HCT116 (cell line): ENCODE results near the gene PACSIN2. TPM values are rescaled to one million over a fixed set of nuclear protein-coding genes. Genes with fewer than 3 reads are reported as not detected.

Experiments used
- ATAC-seq: fragments of 200-7000 bp; cut with Tn5 transposase; 2 replicates; pipeline ENCODE4 v1.9.1; 2020; ENCODE audit warnings: mild to moderate bottlenecking, moderate library complexity
- BruUV-seq: library from RNA; stranded (reverse); fragments of 400-500 nt; replicated peaks from 2 replicates; lab custom pipeline; 2021; lab: Mats Ljungman, UMichigan
- CTCF ChIA-PET: fragments of 300-600 bp; sonication (Branson Sonifier 250); formaldehyde crosslinking; loops from one replicate; lab custom pipeline; 2021; ENCODE audit warnings: antibody characterized with exemption; lab: Charles Lee
- POLR2A ChIA-PET: fragments of 300-600, 350-600 bp; sonication (Branson Sonifier 250); formaldehyde crosslinking; loops from one replicate; lab custom pipeline; 2021; ENCODE audit warnings: antibody characterized with exemption; lab: Charles Lee
- RAD21 ChIA-PET, 2 experiments: fragments of 300-600 bp; sonication (Branson Sonifier 250); formaldehyde crosslinking; loops; one replicate each; lab custom pipeline; 2023; ENCODE audit warnings: low total read pairs in 2 of 2; ENCODE audit not compliant: uncharacterized antibody in 2 of 2, unreplicated experiment in 2 of 2, low non-redundant PET in 1 of 2; lab: Charles Lee
- DNase-seq: peaks from one replicate; pipeline ENCODE4 v3.0.0-alpha.2; 2010; ENCODE audit warnings: low read depth, low spot score
- H2AFZ ChIP-seq: fragments of 200-600 bp; shearing (Covaris generic), sonication (generic); 2 replicates; pipeline ENCODE4 v1.6.1; 2017; ENCODE audit warnings: low read depth, mixed run types, mixed read lengths, antibody characterized with exemption, low read length; ENCODE audit not compliant: poor library complexity, severe bottlenecking
- H3K27ac ChIP-seq: 2 replicates; pipeline ENCODE4 v1.5.1; 2012; ENCODE audit warnings: low read depth, low read length
- H3K27me3 ChIP-seq: fragments of 200-600 bp; sonication (generic); 2 replicates; pipeline ENCODE4 v1.6.1; 2016; ENCODE audit warnings: mixed run types, low read length, mixed read lengths; ENCODE audit not compliant: insufficient read depth
- H3K36me3 ChIP-seq, 2 experiments: fragments of 200-500 bp in 1 of 2; fragments of 200-600 bp in 1 of 2; sonication (Bioruptor generic) in 1 of 2; sonication (generic) in 1 of 2; 2 replicates each; pipeline versions ENCODE4 v1.5.1 to v1.6.1; 2014 to 2016; ENCODE audit warnings: low read length in 2 of 2, inconsistent platforms in 1 of 2, mixed read lengths in 1 of 2, mixed run types in 1 of 2; ENCODE audit not compliant: insufficient read depth in 2 of 2, control insufficient read depth in 1 of 2
- H3K4me1 ChIP-seq, 2 experiments: fragments of 200-600 bp in 1 of 2; sonication (generic) in 1 of 2; 2 replicates each; pipeline versions ENCODE4 v1.5.1 to v1.6.1; 2012 to 2017; ENCODE audit warnings: low read length in 2 of 2, inconsistent platforms in 1 of 2, mild to moderate bottlenecking in 1 of 2, mixed read lengths in 1 of 2, mixed run types in 1 of 2, moderate library complexity in 1 of 2; ENCODE audit not compliant: insufficient read depth in 2 of 2, control insufficient read depth in 1 of 2
- H3K4me2 ChIP-seq: fragments of 200-600 bp; sonication (generic); 2 replicates; pipeline ENCODE4 v1.6.1; 2017; ENCODE audit warnings: mixed run types, low read length, mixed read lengths
- H3K4me3 ChIP-seq, 2 experiments: fragments of 200-600 bp in 1 of 2; sonication (generic) in 1 of 2; replicated peaks in 1 of 2; 2 replicates each; pipeline ENCODE4 v1.5.1; 2011 to 2016; ENCODE audit warnings: low read length in 2 of 2, control low read depth in 1 of 2, low read depth in 1 of 2, mild to moderate bottlenecking in 1 of 2, mixed read lengths in 1 of 2, mixed run types in 1 of 2
- H3K79me2 ChIP-seq: fragments of 200-600 bp; sonication (generic); 2 replicates; pipeline ENCODE4 v1.6.1; 2017; ENCODE audit warnings: mild to moderate bottlenecking, mixed run types, low read length, moderate library complexity, mixed read lengths; ENCODE audit not compliant: insufficient read depth
- H3K9ac ChIP-seq: fragments of 200-600 bp; sonication (generic); 2 replicates; pipeline ENCODE4 v1.6.1; 2016; ENCODE audit warnings: low read length, mixed read lengths
- H3K9me2 ChIP-seq: fragments of 200-600 bp; sonication (generic), shearing (Covaris generic); 2 replicates; pipeline ENCODE4 v1.6.1; 2017; ENCODE audit warnings: mixed run types, mild to moderate bottlenecking, moderate library complexity; ENCODE audit not compliant: insufficient read depth
- H3K9me3 ChIP-seq, 2 experiments: fragments of 200-500 bp in 1 of 2; fragments of 200-600 bp in 1 of 2; sonication (Bioruptor generic) in 1 of 2; sonication (generic) in 1 of 2; 2 replicates each; pipeline ENCODE4 v1.6.1; 2014 to 2017; ENCODE audit warnings: low read length in 2 of 2, mixed read lengths in 2 of 2, inconsistent platforms in 1 of 2, low read depth in 1 of 2, mild to moderate bottlenecking in 1 of 2, mixed run types in 1 of 2, moderate library complexity in 1 of 2; ENCODE audit not compliant: control insufficient read depth in 1 of 2, insufficient read depth in 1 of 2
- H4K20me1 ChIP-seq: fragments of 200-600 bp; sonication (generic), shearing (Covaris generic); 2 replicates; pipeline ENCODE4 v1.6.1; 2017; ENCODE audit warnings: mixed run types, mild to moderate bottlenecking, moderate library complexity; ENCODE audit not compliant: insufficient read depth
- ELF1 ChIP-seq: IDR thresholded peaks from 2 replicates; pipeline ENCODE4 v1.6.1; 2012; ENCODE audit warnings: low read depth, borderline replicate concordance
- JUND ChIP-seq: IDR thresholded peaks from 2 replicates; pipeline ENCODE4 v1.6.1; 2012
- POLR2A ChIP-seq: IDR thresholded peaks from 2 replicates; pipeline ENCODE4 v1.7.0; 2011; ENCODE audit warnings: borderline replicate concordance; ENCODE audit not compliant: insufficient read depth, insufficient read length; ENCODE audit errors: extremely low read depth
- POLR2AphosphoS5 ChIP-seq: IDR thresholded peaks from 2 replicates; pipeline ENCODE4 v1.6.1; 2011; ENCODE audit warnings: mild to moderate bottlenecking, low read depth, low read length, moderate library complexity
- RAD21 ChIP-seq: IDR thresholded peaks from 2 replicates; pipeline ENCODE4 v1.6.1; 2012; ENCODE audit warnings: low read depth, mild to moderate bottlenecking
- SP1 ChIP-seq: IDR thresholded peaks from 2 replicates; pipeline ENCODE4 v1.6.1; 2012; ENCODE audit warnings: low read depth
- SRF ChIP-seq: IDR thresholded peaks from 2 replicates; pipeline ENCODE4 v1.6.1; 2012; ENCODE audit warnings: low read depth
- YY1 ChIP-seq: IDR thresholded peaks from 2 replicates; pipeline ENCODE4 v1.6.1; 2011; ENCODE audit warnings: low read length, low read depth, moderate library complexity, mild to moderate bottlenecking; ENCODE audit not compliant: insufficient replicate concordance; ENCODE audit errors: extremely low read depth
- ZFX ChIP-seq: fragments of 450-650 bp; IDR thresholded peaks from 2 replicates; pipeline ENCODE4 v1.6.1; 2017
- ZNF274 ChIP-seq: fragments of 200-500 bp; sonication (Bioruptor generic); IDR thresholded peaks from 2 replicates; pipeline ENCODE4 v1.6.1; 2014; ENCODE audit warnings: mild to moderate bottlenecking, low read depth, low read length, inconsistent platforms
- intact Hi-C: fragments of 100-400 bp; cut with micrococcal nuclease; formaldehyde crosslinking; loops from 2 replicates; pipeline ENCODE4 v1.10.0; 2022
- total RNA-seq: library from RNA; stranded (reverse); gene quantifications from one replicate; pipeline ENCODE4 v1.2.1, GENCODE V29; 2021; ENCODE audit not compliant: unreplicated experiment
- TF ChIP-seq, protein P1 (sequence below): IDR thresholded peaks from 2 replicates; pipeline ENCODE4 v1.6.1; 2012
- TF ChIP-seq, protein P2 (sequence below): IDR thresholded peaks from 2 replicates; pipeline ENCODE4 v1.6.1; 2012
- TF ChIP-seq, protein P3 (sequence below), 3 experiments: fragments of 200-600 bp in 1 of 3; sonication (generic) in 1 of 3; IDR thresholded peaks in 2 of 3; conservative IDR thresholded peaks in 1 of 3; 2 replicates each; pipeline ENCODE4 v1.5.1; 2012 to 2017; ENCODE audit warnings: low read depth in 2 of 3, low read length in 2 of 3, antibody characterized with exemption in 1 of 3, borderline replicate concordance in 1 of 3, control low read depth in 1 of 3, mild to moderate bottlenecking in 1 of 3, mixed read lengths in 1 of 3, mixed run types in 1 of 3, moderate library complexity in 1 of 3; ENCODE audit not compliant: insufficient read depth in 1 of 3
- TF ChIP-seq, protein P4 (sequence below): IDR thresholded peaks from 2 replicates; pipeline ENCODE4 v1.6.1; 2011; ENCODE audit warnings: mild to moderate bottlenecking, low read length, moderate library complexity; ENCODE audit not compliant: insufficient replicate concordance; ENCODE audit errors: extremely low read depth

The PACSIN2 gene
- total RNA-seq, 1 experiment from 2014 or later = 48.2 TPM

DNA sequence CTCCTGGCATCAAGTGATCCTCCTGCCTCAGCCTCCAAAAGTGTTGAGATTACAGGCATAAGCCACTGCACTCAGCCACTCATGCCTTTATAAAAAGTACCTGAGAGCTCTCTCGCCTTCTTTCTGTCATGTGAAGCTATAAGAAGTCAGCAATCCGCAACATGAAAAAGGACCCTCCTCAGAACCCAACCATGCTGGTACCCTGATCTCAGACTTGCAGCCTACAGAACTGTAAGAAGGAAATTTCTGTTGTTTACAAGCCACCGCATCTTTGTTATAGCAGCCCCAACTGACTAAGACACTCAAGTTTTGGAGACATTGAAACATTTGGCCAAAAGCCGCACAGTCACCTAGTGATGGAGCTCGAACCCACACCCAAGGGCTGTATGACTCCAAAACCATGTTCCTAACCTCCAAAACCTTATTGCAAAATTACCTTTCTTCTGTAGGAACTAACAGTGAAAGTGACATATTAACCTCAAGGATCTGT lies 8.9 kb downstream of the PACSIN2 start:
- Histone ChIP-seq H3K4me2 (no peak overlapping the region), H3K36me3 (no peaks in the 10 kb centered on the region), H3K9me3 (no peaks in the 10 kb centered on the region), H4K20me1 (peaks cover 14% of the 10 kb centered on the region; the same call in 1 of the 2 replicates), H3K27me3 (no peaks in the 10 kb centered on the region), H2AFZ (no peak overlapping the region), H3K79me2 (peaks cover 92% of the 10 kb centered on the region), H3K9ac (no peak overlapping the region), H3K4me1 (peaks cover 52 to 76% of the 10 kb centered on the region in 2 experiments), H3K9me2 (no peaks in the 10 kb centered on the region), H3K27ac (no peak overlapping the region), H3K4me3 (no peak overlapping the region)
- ATAC-seq (no peak), DNase-seq (no peak)
- POLR2A ChIA-PET = interaction anchor here (0.6 kb wide), 1 partner anchor 8 kb away, joined by 5 read pairs; the partner anchor contains the start of gene PACSIN2
- intact Hi-C loops = no loop called here
- TF ChIP-seq, protein P1, sequence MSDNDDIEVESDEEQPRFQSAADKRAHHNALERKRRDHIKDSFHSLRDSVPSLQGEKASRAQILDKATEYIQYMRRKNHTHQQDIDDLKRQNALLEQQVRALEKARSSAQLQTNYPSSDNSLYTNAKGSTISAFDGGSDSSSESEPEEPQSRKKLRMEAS = no peak
- TF ChIP-seq, protein P2, sequence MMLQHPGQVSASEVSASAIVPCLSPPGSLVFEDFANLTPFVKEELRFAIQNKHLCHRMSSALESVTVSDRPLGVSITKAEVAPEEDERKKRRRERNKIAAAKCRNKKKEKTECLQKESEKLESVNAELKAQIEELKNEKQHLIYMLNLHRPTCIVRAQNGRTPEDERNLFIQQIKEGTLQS = no peak
- TF ChIP-seq ZNF274 (no peak), RAD21 (no peak), JUND (no peak), SRF (no peak), ZFX (no peak), POLR2AphosphoS5 (no peak), SP1 (no peak), YY1 (no peak), POLR2A (no peak), ELF1 (no peak)
- TF ChIP-seq, protein P3, sequence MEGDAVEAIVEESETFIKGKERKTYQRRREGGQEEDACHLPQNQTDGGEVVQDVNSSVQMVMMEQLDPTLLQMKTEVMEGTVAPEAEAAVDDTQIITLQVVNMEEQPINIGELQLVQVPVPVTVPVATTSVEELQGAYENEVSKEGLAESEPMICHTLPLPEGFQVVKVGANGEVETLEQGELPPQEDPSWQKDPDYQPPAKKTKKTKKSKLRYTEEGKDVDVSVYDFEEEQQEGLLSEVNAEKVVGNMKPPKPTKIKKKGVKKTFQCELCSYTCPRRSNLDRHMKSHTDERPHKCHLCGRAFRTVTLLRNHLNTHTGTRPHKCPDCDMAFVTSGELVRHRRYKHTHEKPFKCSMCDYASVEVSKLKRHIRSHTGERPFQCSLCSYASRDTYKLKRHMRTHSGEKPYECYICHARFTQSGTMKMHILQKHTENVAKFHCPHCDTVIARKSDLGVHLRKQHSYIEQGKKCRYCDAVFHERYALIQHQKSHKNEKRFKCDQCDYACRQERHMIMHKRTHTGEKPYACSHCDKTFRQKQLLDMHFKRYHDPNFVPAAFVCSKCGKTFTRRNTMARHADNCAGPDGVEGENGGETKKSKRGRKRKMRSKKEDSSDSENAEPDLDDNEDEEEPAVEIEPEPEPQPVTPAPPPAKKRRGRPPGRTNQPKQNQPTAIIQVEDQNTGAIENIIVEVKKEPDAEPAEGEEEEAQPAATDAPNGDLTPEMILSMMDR (IDR thresholded peaks at IDR 0.05 in 2 of 3, conservative IDR thresholded peaks at IDR 0.05 in 1 of 3; ENCODE audit: borderline replicate concordance in 1 of 3, insufficient read depth in 1 of 3, low read depth in 2 of 3, low read length in 2 of 3) = no peak
- TF ChIP-seq, protein P4, sequence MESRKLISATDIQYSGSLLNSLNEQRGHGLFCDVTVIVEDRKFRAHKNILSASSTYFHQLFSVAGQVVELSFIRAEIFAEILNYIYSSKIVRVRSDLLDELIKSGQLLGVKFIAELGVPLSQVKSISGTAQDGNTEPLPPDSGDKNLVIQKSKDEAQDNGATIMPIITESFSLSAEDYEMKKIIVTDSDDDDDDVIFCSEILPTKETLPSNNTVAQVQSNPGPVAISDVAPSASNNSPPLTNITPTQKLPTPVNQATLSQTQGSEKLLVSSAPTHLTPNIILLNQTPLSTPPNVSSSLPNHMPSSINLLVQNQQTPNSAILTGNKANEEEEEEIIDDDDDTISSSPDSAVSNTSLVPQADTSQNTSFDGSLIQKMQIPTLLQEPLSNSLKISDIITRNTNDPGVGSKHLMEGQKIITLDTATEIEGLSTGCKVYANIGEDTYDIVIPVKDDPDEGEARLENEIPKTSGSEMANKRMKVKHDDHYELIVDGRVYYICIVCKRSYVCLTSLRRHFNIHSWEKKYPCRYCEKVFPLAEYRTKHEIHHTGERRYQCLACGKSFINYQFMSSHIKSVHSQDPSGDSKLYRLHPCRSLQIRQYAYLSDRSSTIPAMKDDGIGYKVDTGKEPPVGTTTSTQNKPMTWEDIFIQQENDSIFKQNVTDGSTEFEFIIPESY = no peak
- BruUV-seq = no TSS peak
- CTCF ChIA-PET = no interaction called here
- RAD21 ChIA-PET = no interaction called here
